MM.1S (cell line): ENCODE data around the gene SNX8.

Experiments used
- EZH2 ChIP-seq: fragments of 300-600 bp; sonication (generic); optimal IDR thresholded peaks from 2 replicates; pipeline ENCODE3; 2017; ENCODE audit warnings: low read depth, mild to moderate bottlenecking, antibody characterized with exemption, low read length, mixed read lengths
- EZH2phosphoT487 ChIP-seq: fragments of 300-600 bp; sonication (generic); IDR thresholded peaks from 2 replicates; pipeline ENCODE4 v1.6.1; 2018; ENCODE audit warnings: antibody characterized with exemption, low read length
- TF ChIP-seq, protein P1 (sequence below): fragments of 300-600 bp; sonication (generic); IDR thresholded peaks from 2 replicates; pipeline ENCODE4 v1.5.1; 2016; ENCODE audit warnings: antibody characterized with exemption, low read length, mixed read lengths

DNA sequence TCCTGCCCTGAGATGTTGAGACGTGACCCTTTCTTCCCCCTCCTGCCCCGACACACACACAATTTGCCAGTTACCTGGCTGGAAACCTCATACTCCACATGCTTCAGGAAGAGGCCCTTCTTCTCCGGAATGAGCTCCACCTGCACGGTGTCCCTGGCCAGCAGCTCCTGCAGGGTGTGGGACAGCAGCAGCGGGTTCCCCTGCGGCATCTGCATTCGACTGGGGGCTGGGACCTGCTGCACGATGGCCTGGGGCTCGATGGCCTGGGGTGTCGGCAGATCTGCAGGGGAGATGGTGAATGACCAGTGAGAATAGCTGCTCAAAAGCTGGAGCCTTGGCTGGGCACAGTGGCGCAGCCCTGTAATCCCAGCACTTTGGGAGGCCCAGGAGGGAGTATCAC, 36.2 kb downstream of the SNX8 start:
- TF ChIP-seq, protein P1, sequence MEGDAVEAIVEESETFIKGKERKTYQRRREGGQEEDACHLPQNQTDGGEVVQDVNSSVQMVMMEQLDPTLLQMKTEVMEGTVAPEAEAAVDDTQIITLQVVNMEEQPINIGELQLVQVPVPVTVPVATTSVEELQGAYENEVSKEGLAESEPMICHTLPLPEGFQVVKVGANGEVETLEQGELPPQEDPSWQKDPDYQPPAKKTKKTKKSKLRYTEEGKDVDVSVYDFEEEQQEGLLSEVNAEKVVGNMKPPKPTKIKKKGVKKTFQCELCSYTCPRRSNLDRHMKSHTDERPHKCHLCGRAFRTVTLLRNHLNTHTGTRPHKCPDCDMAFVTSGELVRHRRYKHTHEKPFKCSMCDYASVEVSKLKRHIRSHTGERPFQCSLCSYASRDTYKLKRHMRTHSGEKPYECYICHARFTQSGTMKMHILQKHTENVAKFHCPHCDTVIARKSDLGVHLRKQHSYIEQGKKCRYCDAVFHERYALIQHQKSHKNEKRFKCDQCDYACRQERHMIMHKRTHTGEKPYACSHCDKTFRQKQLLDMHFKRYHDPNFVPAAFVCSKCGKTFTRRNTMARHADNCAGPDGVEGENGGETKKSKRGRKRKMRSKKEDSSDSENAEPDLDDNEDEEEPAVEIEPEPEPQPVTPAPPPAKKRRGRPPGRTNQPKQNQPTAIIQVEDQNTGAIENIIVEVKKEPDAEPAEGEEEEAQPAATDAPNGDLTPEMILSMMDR: no peak
- no peak for TF ChIP-seq EZH2
- TF ChIP-seq EZH2phosphoT487: no peak
